Stomach (tissue), 9 donors: ENCODE results near the gene SIRPB2. TPM values are rescaled to one million over a fixed set of nuclear protein-coding genes. Genes with fewer than 3 reads are reported as not detected.
A peak's percentile ranks its signal among the peaks of the same experiment; 100 is the strongest.

Experiments
- DNase-seq, 2 donors: peaks; one replicate each; pipeline versions ENCODE4 v3.0.0 to v3.0.0-alpha.2; 2013 to 2019
- H3K27ac ChIP-seq, 5 donors: fragments of 200-600 bp in 4 of 5; sonication (generic) in 4 of 5; one replicate each; pipeline ENCODE4 v1.5.1; 2013 to 2019; ENCODE audit warnings: mild to moderate bottlenecking in 1 of 5, moderate library complexity in 1 of 5
- H3K27me3 ChIP-seq, 3 donors: fragments of 200-600 bp; sonication (generic); one replicate each; pipeline ENCODE4 v1.5.1; 2017 to 2019; ENCODE audit warnings: mixed run types in 1 of 3
- H3K36me3 ChIP-seq, 4 donors: fragments of 200-600 bp; sonication (generic); 1 replicate in 3 of 4; 2 replicates in 1 of 4; pipeline ENCODE4 v1.5.1; 2016 to 2019
- H3K4me1 ChIP-seq, 4 donors: fragments of 200-600 bp; sonication (generic); one replicate each; pipeline ENCODE4 v1.5.1; 2016 to 2019
- H3K4me3 ChIP-seq, 4 donors: fragments of 200-600 bp; sonication (generic) in 3 of 4; one replicate each; pipeline ENCODE4 v1.5.1; 2016 to 2019; ENCODE audit warnings: mild to moderate bottlenecking in 1 of 4
- H3K9me3 ChIP-seq, 4 donors: fragments of 200-600 bp; sonication (generic); one replicate each; pipeline ENCODE4 v1.5.1; 2016 to 2019
- EP300 ChIP-seq: sonication (generic); formaldehyde crosslinking; IDR thresholded peaks from one replicate; pipeline ENCODE4 v1.6.1; 2017; ENCODE audit warnings: antibody characterized with exemption
- POLR2A ChIP-seq, 4 donors: fragments of 450-650 bp; IDR thresholded peaks; one replicate each; pipeline ENCODE4 v1.6.1; 2016; ENCODE audit warnings: antibody characterized with exemption in 4 of 4, control low read depth in 2 of 4, mild to moderate bottlenecking in 1 of 4, moderate library complexity in 1 of 4
- POLR2AphosphoS5 ChIP-seq, 3 donors: sonication (generic); formaldehyde crosslinking; IDR thresholded peaks; one replicate each; pipeline ENCODE4 v1.6.1; 2016; ENCODE audit warnings: antibody characterized with exemption in 3 of 3
- WGBS, 5 donors: extraction: QIAGEN DNeasy Blood & Tissue Kit in 3 of 5; methylation state at CpG; one replicate each; pipeline versions ENCODE4 v1.1.5 to v1.1.7; 2013 to 2018; 5-methylcytosine and 5-hydroxymethylcytosine counted together
- intact Hi-C: fragments of 100-400 bp; cut with DNase I; formaldehyde crosslinking; loops from one replicate; pipeline ENCODE4 v1.15.1; 2023; ENCODE audit warnings: low total_unique reads
- polyA plus RNA-seq, 3 donors: library from polyadenylated mRNA; stranded (reverse); fragments of 200-250 nt; gene quantifications; one replicate each; pipeline ENCODE4 v1.2.3, GENCODE V29; 2013
- total RNA-seq, 5 donors: library from RNA; depleted of rRNA; stranded (reverse); fragments of >200 nt; gene quantifications; one replicate each; pipeline versions ENCODE4 v1.1.0 to v1.2.3, GENCODE V29; 2014 to 2016
- TF ChIP-seq, protein P1 (sequence below), 7 experiments: fragments of 450-650 bp in 4 of 7; fragments of 200-600 bp in 3 of 7; sonication (generic) in 3 of 7; IDR thresholded peaks; one replicate each; pipeline ENCODE4 v1.5.1; 2016 to 2019; ENCODE audit warnings: antibody characterized with exemption in 7 of 7, control low read depth in 2 of 7, mild to moderate bottlenecking in 1 of 7
- donor health status: healthy with polysubstance abuse.
- donor health status: Bipolar disorder and iron deficiency.
- donor health status: healthy.

SIRPB2 gene
- total and polyA plus RNA-seq, 8 donors: 0.43 to 7.6 (median 2.4) TPM

DNA sequence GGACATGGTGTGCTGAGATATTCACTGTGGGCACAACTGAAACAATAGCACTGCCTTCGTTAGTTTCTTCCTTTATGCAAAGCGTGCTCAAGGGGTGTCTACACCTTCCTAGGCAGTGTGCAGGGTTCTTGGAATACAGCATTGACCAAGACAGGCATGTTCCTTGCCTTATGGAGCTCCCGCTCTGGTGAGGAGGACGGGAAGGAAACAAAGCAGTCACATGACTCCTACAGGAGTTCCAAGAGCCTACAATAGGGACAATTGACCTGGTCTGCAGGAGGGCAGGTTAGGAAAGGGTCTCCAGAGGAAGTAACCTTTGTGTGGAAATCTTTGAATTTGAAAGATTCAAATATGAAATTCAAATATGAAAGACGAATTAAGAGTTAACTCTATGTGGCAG lies 25.8 kb upstream of the SIRPB2 start:
- no peaks in the 10 kb centered on the region for H3K36me3 ChIP-seq
- intact Hi-C loops: no loop called here
- no peaks in the 10 kb centered on the region for H3K9me3 ChIP-seq
- TF ChIP-seq, protein P1, sequence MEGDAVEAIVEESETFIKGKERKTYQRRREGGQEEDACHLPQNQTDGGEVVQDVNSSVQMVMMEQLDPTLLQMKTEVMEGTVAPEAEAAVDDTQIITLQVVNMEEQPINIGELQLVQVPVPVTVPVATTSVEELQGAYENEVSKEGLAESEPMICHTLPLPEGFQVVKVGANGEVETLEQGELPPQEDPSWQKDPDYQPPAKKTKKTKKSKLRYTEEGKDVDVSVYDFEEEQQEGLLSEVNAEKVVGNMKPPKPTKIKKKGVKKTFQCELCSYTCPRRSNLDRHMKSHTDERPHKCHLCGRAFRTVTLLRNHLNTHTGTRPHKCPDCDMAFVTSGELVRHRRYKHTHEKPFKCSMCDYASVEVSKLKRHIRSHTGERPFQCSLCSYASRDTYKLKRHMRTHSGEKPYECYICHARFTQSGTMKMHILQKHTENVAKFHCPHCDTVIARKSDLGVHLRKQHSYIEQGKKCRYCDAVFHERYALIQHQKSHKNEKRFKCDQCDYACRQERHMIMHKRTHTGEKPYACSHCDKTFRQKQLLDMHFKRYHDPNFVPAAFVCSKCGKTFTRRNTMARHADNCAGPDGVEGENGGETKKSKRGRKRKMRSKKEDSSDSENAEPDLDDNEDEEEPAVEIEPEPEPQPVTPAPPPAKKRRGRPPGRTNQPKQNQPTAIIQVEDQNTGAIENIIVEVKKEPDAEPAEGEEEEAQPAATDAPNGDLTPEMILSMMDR (IDR thresholded peaks at IDR 0.05): no peak
- no peak for TF ChIP-seq POLR2AphosphoS5 (IDR thresholded peaks at IDR 0.05)
- TF ChIP-seq POLR2A (IDR thresholded peaks at IDR 0.05): no peak
- TF ChIP-seq EP300: no peak
- no peaks in the 10 kb centered on the region for H3K4me1 ChIP-seq
- no peak overlapping the region for H3K4me3 ChIP-seq
- no peak for DNase-seq
- H3K27ac ChIP-seq: no peak overlapping the region
- H3K27me3 ChIP-seq: peaks cover 0 to 12% (median 0%) of the 10 kb centered on the region in 3 donors
- 66 to 75% (median 68%) methylated on average over 5 of the region's 5 CpGs for WGBS, 5 donors

DNA sequence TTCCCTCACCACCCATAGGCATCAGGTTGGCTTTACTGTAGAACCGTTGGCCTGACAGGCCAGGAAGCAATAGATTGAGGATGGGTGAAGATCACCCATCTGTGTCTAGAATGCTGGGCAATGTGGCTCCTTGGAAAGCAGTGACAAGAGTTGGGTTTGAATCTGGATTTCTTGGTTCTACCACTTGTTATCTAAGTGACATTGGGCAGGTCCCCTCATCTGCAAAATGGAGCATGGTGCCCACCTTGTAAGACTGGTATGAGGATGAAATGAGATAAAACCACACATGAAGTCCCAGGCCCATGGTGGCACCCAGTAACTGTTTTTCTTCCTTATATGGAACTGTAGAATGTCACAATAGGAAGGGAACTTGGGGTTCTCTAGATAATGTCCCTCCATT lies 22.6 kb upstream of the SIRPB2 start:
- H3K36me3 ChIP-seq: no peaks in the 10 kb centered on the region
- TF ChIP-seq, protein P1 (IDR thresholded peaks at IDR 0.05): no peak
- TF ChIP-seq POLR2AphosphoS5 (IDR thresholded peaks at IDR 0.05) (no peak), EP300 (no peak), POLR2A (IDR thresholded peaks at IDR 0.05) (no peak)
- no peak overlapping the region for H3K27ac ChIP-seq
- no peak overlapping the region for H3K4me3 ChIP-seq
- peaks cover 0 to 28% (median 5%) of the 10 kb centered on the region in 3 donors for H3K27me3 ChIP-seq
- intact Hi-C loops: no loop called here
- no peak for DNase-seq
- no peaks in the 10 kb centered on the region for H3K4me1 ChIP-seq
- 74 to 93% (median 81%) methylated on average over 1 of the region's 1 CpG for WGBS, 5 donors
- H3K9me3 ChIP-seq: no peaks in the 10 kb centered on the region

DNA sequence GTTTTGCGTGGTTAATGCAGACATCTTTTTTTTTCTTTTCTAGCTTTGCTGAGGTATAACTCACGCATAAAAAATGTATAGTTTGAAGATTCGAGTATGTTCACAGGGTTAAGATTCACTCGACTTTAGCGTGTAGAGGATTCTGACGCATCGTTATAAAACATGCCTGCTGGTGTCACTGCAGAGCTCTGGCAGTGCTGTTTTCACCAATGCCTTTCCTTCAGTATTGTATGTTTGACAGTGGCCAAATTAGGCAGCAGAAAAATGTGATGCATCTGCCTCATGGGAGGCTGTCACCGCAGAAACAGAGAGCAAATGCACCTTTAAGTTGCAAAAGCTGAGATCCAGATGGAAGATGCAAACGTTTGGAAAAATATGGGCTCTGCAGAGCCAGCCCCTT lies 18.0 kb upstream of the SIRPB2 start:
- TF ChIP-seq, protein P1 (IDR thresholded peaks at IDR 0.05): no peak
- TF ChIP-seq EP300: no peak
- TF ChIP-seq POLR2AphosphoS5 (IDR thresholded peaks at IDR 0.05): no peak
- TF ChIP-seq POLR2A (IDR thresholded peaks at IDR 0.05): no peak
- H3K9me3 ChIP-seq: no peaks in the 10 kb centered on the region
- peaks cover 0 to 23% (median 5%) of the 10 kb centered on the region in 3 donors for H3K27me3 ChIP-seq
- peak in 1 of 2 donors; percentile 24 for DNase-seq
- 34 to 41% (median 38%) methylated on average over 9 of the region's 9 CpGs for WGBS, 5 donors
- no peak overlapping the region for H3K4me3 ChIP-seq
- no peaks in the 10 kb centered on the region for H3K36me3 ChIP-seq
- no peak overlapping the region for H3K27ac ChIP-seq
- no peaks in the 10 kb centered on the region for H3K4me1 ChIP-seq
- intact Hi-C loops: no loop called here

DNA sequence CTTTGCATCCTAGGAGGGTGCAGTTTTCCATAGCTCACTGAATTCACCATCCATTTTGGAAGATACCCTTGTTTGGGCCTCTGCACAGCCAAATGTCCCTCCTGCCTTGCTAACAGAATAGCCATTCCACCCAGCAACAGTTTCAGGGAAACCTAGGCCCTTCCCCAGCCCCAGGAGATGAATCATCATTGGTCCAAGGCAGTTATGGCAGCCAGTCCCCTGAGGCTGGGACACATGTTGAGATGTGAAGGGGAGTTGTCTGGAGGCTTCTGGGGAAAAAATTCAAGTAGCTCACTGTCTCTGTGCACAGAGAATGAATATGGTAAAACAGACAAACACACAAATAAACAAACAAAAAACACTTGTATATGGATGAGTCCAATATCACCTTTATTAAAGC lies 17.4 kb upstream of the SIRPB2 start:
- intact Hi-C loops: no loop called here

More for the DNA sequence above, 17.4 kb upstream of the SIRPB2 start:
- Histone ChIP-seq H3K4me3 (no peak overlapping the region), H3K4me1 (no peaks in the 10 kb centered on the region), H3K27ac (no peak overlapping the region), H3K27me3 (peaks cover 0 to 23% (median 5%) of the 10 kb centered on the region in 3 donors), H3K9me3 (no peaks in the 10 kb centered on the region), H3K36me3 (no peaks in the 10 kb centered on the region)
- TF ChIP-seq, protein P1 (IDR thresholded peaks at IDR 0.05): no peak
- no peak for DNase-seq
